Measurements from ENCODE around the gene JAZF1.

Gene JAZF1

DNA sequence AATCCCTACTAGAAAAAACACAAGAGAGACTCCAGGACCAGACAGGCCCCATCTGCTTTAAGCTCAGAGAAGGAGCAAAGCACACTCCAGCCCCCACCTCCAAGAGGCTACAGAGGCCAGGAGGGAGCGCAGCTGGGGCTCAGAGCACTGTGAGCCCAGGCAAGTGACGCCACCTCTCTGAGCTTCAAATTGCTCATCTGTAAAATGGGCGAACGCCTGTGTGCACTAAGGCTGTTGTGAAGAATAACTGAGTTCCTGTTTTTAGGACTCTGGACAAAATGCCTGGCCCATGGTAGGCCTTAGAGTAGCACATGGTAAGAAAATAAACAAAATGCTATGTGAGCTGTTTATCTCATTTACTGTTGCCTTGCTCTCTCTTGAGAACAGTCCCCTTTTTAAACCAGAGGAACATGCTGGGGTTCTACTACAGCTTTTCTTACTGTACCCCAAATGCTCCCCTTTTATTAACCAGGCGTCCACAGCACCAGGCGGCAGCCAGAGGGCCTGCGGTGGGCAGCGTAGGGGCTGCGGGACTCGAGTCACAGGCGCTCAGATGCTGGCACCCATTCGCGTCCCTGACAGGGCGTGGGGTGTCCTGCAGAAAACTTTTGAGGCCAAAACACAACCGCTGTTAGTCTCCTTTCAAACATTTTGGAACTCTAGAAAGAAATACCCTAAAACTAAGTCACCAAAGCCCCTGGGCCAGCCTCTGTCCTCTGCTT lies 336.9 kb downstream of the JAZF1 start:
- TF ChIP-seq OSR1 (CRISPR knock-in tag; IDR thresholded peaks at IDR 0.05): no peak
- no peak for TF ChIP-seq ZFP3 (CRISPR knock-in tag; IDR thresholded peaks at IDR 0.05)
- TF ChIP-seq ZNF8 (CRISPR knock-in tag; IDR thresholded peaks at IDR 0.05): no peak
- TF ChIP-seq, protein P1, sequence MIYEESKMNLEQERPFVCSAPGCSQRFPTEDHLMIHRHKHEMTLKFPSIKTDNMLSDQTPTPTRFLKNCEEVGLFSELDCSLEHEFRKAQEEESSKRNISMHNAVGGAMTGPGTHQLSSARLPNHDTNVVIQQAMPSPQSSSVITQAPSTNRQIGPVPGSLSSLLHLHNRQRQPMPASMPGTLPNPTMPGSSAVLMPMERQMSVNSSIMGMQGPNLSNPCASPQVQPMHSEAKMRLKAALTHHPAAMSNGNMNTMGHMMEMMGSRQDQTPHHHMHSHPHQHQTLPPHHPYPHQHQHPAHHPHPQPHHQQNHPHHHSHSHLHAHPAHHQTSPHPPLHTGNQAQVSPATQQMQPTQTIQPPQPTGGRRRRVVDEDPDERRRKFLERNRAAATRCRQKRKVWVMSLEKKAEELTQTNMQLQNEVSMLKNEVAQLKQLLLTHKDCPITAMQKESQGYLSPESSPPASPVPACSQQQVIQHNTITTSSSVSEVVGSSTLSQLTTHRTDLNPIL (CRISPR knock-in tag; IDR thresholded peaks at IDR 0.05; ENCODE audit: low read depth): no peak
- ATAC-seq: no peak

- ATAC-seq: no peak
- no peak for TF ChIP-seq ESRRG (CRISPR knock-in tag; IDR thresholded peaks at IDR 0.05)
- TF ChIP-seq, protein P2, sequence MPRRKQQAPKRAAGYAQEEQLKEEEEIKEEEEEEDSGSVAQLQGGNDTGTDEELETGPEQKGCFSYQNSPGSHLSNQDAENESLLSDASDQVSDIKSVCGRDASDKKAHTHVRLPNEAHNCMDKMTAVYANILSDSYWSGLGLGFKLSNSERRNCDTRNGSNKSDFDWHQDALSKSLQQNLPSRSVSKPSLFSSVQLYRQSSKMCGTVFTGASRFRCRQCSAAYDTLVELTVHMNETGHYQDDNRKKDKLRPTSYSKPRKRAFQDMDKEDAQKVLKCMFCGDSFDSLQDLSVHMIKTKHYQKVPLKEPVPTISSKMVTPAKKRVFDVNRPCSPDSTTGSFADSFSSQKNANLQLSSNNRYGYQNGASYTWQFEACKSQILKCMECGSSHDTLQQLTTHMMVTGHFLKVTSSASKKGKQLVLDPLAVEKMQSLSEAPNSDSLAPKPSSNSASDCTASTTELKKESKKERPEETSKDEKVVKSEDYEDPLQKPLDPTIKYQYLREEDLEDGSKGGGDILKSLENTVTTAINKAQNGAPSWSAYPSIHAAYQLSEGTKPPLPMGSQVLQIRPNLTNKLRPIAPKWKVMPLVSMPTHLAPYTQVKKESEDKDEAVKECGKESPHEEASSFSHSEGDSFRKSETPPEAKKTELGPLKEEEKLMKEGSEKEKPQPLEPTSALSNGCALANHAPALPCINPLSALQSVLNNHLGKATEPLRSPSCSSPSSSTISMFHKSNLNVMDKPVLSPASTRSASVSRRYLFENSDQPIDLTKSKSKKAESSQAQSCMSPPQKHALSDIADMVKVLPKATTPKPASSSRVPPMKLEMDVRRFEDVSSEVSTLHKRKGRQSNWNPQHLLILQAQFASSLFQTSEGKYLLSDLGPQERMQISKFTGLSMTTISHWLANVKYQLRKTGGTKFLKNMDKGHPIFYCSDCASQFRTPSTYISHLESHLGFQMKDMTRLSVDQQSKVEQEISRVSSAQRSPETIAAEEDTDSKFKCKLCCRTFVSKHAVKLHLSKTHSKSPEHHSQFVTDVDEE (CRISPR knock-in tag; IDR thresholded peaks at IDR 0.05): no peak
- TF ChIP-seq POU6F1 (CRISPR knock-in tag; IDR thresholded peaks at IDR 0.05; ENCODE audit: borderline replicate concordance, low read depth): no peak
- no peak for TF ChIP-seq RARB (CRISPR knock-in tag; IDR thresholded peaks at IDR 0.05)
- no peak for TF ChIP-seq ZNF8 (CRISPR knock-in tag; IDR thresholded peaks at IDR 0.05)
- TF ChIP-seq, protein P1 (CRISPR knock-in tag; IDR thresholded peaks at IDR 0.05; ENCODE audit: low read depth): no peak
- TF ChIP-seq, protein P3, sequence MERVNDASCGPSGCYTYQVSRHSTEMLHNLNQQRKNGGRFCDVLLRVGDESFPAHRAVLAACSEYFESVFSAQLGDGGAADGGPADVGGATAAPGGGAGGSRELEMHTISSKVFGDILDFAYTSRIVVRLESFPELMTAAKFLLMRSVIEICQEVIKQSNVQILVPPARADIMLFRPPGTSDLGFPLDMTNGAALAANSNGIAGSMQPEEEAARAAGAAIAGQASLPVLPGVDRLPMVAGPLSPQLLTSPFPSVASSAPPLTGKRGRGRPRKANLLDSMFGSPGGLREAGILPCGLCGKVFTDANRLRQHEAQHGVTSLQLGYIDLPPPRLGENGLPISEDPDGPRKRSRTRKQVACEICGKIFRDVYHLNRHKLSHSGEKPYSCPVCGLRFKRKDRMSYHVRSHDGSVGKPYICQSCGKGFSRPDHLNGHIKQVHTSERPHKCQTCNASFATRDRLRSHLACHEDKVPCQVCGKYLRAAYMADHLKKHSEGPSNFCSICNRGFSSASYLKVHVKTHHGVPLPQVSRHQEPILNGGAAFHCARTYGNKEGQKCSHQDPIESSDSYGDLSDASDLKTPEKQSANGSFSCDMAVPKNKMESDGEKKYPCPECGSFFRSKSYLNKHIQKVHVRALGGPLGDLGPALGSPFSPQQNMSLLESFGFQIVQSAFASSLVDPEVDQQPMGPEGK (CRISPR knock-in tag; IDR thresholded peaks at IDR 0.05; ENCODE audit: borderline replicate concordance): no peak
- no peak for TF ChIP-seq PPARA (CRISPR knock-in tag; IDR thresholded peaks at IDR 0.05; ENCODE audit: borderline replicate concordance)
- no peak for TF ChIP-seq BACH2 (CRISPR knock-in tag; IDR thresholded peaks at IDR 0.05; ENCODE audit: borderline replicate concordance)
These were observed 337.7 kb downstream of the JAZF1 start for GRCh38 chr7:27842851-27843250.

DNA sequence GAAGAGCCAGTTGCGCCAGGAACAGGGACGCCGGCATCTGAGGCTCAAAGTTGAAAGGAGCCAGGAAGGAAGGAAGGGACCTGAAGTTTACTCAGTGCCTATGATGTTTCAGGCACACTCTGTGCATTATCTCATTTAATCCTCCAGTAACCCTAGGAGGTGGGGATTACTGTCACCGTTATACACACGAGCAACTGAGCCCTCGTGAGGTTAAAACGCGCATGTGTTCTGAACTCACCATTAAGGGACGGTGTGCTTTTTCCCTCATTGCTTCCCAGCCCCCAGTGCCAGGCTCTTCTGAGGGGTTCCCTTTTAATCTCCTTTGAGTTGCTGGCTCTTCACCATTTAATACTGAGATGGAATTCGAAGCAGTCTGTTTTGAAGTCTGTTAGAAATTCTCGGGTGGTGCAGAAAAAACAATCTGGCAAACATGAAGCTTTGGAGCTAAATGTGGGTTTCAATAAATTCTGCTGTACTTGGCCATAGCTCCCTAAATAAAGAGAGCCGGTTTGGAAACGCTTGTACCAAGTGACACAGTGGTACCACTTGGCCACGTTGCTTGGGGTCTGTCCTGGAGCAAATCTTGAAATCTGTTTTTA lies 338.4 kb downstream of the JAZF1 start:
- TF ChIP-seq ZNF70 (CRISPR knock-in tag; IDR thresholded peaks at IDR 0.05): no peak
- no peak for TF ChIP-seq POU6F1 (CRISPR knock-in tag; IDR thresholded peaks at IDR 0.05; ENCODE audit: borderline replicate concordance, low read depth)
- TF ChIP-seq ARNTL (CRISPR knock-in tag; IDR thresholded peaks at IDR 0.05; ENCODE audit: borderline replicate concordance, low read depth): no peak
- no peak for TF ChIP-seq GLIS3 (CRISPR knock-in tag; IDR thresholded peaks at IDR 0.05)
- no peak for TF ChIP-seq PPARA (CRISPR knock-in tag; IDR thresholded peaks at IDR 0.05; ENCODE audit: borderline replicate concordance)
- TF ChIP-seq BACH2 (CRISPR knock-in tag; IDR thresholded peaks at IDR 0.05; ENCODE audit: borderline replicate concordance): no peak
- TF ChIP-seq, protein P3 (CRISPR knock-in tag; IDR thresholded peaks at IDR 0.05; ENCODE audit: borderline replicate concordance): no peak
- TF ChIP-seq ISL1 (CRISPR knock-in tag; IDR thresholded peaks at IDR 0.05): no peak
- no peak for TF ChIP-seq OSR1 (CRISPR knock-in tag; IDR thresholded peaks at IDR 0.05)
- TF ChIP-seq, protein P4, sequence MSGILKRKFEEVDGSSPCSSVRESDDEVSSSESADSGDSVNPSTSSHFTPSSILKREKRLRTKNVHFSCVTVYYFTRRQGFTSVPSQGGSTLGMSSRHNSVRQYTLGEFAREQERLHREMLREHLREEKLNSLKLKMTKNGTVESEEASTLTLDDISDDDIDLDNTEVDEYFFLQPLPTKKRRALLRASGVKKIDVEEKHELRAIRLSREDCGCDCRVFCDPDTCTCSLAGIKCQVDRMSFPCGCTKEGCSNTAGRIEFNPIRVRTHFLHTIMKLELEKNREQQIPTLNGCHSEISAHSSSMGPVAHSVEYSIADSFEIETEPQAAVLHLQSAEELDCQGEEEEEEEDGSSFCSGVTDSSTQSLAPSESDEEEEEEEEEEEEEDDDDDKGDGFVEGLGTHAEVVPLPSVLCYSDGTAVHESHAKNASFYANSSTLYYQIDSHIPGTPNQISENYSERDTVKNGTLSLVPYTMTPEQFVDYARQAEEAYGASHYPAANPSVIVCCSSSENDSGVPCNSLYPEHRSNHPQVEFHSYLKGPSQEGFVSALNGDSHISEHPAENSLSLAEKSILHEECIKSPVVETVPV (CRISPR knock-in tag; IDR thresholded peaks at IDR 0.05): no peak
- ATAC-seq: no peak
